ENCODE data around the gene ZW10.
A peak's percentile ranks its signal among the peaks of the same experiment; 100 is the strongest.
"Not testable (repeated sequence)": the region's sequence is repeated elsewhere in the genome, so short reads cannot be mapped to it uniquely, and the experiment has no call there.

The ZW10 gene

DNA sequence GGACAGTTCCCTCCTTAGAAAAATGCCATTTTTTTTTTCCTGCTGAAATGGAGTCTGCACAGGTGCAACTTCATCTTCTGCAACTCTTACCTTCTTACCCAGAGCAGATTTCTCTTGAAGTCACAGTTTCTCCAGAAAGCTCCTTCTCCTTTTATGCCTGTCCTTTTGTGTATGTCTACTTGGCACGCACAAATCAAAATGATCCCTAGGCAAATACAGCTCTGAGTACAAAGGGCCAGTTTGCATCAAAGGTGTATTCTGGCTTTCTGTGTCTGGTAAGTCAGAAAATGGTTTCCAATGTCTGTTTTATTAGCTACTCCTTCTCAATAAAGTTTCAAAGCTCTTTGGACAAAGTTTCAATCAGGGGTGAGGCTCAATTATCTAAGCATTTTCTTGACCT is 8.6 kb upstream of the ZW10 start:
- H3K9me3 ChIP-seq (ENCODE audit: control insufficient read depth, low read length): no peaks in the 10 kb centered on the region
- H3K27me3 ChIP-seq (ENCODE audit: control insufficient read depth, insufficient read depth, low read length): no peaks in the 10 kb centered on the region
- no peak overlapping the region for H3K9ac ChIP-seq (ENCODE audit: low read length)
- no peaks in the 10 kb centered on the region for H3K4me1 ChIP-seq (ENCODE audit: control insufficient read depth, insufficient read depth, low read length)
- no peaks in the 10 kb centered on the region for H3K36me3 ChIP-seq (ENCODE audit: control insufficient read depth, insufficient read depth, low read length)
- H3K4me3 ChIP-seq (ENCODE audit: low read length): no peak overlapping the region

DNA sequence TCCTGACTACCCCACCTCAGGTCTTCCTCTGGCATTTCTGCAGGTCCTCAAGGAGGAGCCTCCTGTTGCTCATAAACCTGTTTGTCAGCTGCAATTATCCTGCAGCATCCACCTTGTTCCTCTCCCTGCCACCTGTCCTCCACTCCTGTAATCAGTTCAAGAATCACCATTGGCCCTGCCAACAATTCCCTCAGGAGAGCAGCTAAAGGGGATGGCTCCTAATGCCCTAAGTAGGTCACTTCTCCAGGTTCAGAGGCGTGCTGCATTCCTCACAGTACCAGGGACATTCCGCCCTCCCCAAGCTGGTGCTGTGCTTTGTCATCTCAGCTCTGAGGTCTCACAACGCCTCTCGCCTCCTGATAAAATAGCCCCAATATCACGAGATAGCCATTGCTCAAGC is 8.2 kb upstream of the ZW10 start:
- H3K4me1 ChIP-seq (ENCODE audit: control insufficient read depth, insufficient read depth, low read length): no peaks in the 10 kb centered on the region
- H3K9me3 ChIP-seq (ENCODE audit: control insufficient read depth, low read length): no peaks in the 10 kb centered on the region
- H3K9ac ChIP-seq (ENCODE audit: low read length): no peak overlapping the region
- H3K36me3 ChIP-seq (ENCODE audit: control insufficient read depth, insufficient read depth, low read length): no peaks in the 10 kb centered on the region
- H3K27me3 ChIP-seq (ENCODE audit: control insufficient read depth, insufficient read depth, low read length): no peaks in the 10 kb centered on the region
- no peak overlapping the region for H3K4me3 ChIP-seq (ENCODE audit: low read length)

DNA sequence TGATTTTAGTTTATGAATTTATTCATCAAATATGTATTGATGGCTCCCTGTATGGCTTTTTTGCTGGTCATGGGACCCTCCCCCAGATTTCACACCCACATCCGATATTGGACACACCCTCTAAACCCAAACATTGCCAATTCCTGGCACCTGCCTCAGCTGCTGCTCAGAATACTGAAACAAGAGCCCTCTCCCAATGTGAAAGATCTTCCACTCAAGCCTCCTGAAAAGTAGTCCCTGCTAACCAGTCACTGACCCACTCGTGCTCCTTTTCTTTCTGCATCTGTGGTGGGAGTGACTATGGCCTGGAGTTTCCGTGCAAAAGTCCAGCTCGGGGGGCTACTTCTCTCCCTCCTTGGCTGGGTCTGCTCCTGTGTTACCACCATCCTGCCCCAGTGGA is 6.0 kb upstream of the ZW10 start, which contains the start of gene CLDN25:
CLDN25 (plus strand) TSS at position 301 of the 400 bp plus-strand sequence; CDS start at position 301, 0 bp downstream.
- H3K9me3 ChIP-seq (ENCODE audit: control insufficient read depth, low read length): no peaks in the 10 kb centered on the region
- no peaks in the 10 kb centered on the region for H3K36me3 ChIP-seq (ENCODE audit: control insufficient read depth, insufficient read depth, low read length)
- no peak within 1 kb of the TSS for H3K4me3 ChIP-seq (ENCODE audit: low read length)
- no peak within 1 kb of the TSS for H3K9ac ChIP-seq (ENCODE audit: low read length)
- no peaks in the 10 kb centered on the region for H3K27me3 ChIP-seq (ENCODE audit: control insufficient read depth, insufficient read depth, low read length)
- no peaks in the 10 kb centered on the region for H3K4me1 ChIP-seq (ENCODE audit: control insufficient read depth, insufficient read depth, low read length)

DNA sequence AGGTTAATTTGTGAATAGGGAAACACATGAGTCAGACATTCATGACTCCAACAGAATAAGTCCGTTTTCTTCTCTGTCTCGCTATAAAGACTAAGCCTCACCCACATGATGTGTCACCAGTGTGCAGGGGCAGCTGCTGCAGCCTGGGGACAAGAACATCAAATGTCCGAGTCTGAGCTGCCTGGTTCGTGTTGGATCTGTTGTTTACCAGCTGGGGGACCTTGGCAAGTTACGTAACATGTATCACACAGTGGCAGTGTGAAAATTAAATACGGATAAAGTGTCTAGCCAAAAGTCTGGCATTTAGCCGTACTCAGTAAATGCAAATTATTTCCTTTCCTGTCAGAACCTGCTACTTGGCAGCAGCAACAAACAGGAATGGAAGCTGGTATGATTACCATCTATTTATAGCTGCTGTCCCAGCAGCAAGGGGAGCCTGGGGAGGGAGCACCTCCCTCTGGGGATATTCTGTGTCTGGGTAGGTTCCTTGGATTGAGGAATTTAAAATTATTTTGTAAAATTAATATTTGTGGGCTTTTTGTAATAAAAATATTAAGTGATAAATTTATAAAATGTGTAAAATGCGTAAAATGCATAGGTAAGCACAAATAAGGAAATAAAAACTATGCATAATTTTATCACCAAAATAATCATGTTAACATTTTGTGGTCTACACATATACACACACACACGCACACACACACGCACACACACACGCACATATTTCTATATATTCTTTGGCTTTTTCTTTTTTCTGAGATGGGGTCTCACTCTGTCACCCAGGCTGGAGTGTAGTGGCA is 4.8 kb upstream of the ZW10 start:
- Histone ChIP-seq H3K4me1 (ENCODE audit: control insufficient read depth, insufficient read depth, low read length) (no peaks in the 10 kb centered on the region), H3K9ac (ENCODE audit: low read length) (peak overlapping the region; percentile 16), H3K4me3 (ENCODE audit: low read length) (no peak overlapping the region), H3K27me3 (ENCODE audit: control insufficient read depth, insufficient read depth, low read length) (no peaks in the 10 kb centered on the region), H3K9me3 (ENCODE audit: control insufficient read depth, low read length) (no peaks in the 10 kb centered on the region), H3K36me3 (ENCODE audit: control insufficient read depth, insufficient read depth, low read length) (no peaks in the 10 kb centered on the region)

DNA sequence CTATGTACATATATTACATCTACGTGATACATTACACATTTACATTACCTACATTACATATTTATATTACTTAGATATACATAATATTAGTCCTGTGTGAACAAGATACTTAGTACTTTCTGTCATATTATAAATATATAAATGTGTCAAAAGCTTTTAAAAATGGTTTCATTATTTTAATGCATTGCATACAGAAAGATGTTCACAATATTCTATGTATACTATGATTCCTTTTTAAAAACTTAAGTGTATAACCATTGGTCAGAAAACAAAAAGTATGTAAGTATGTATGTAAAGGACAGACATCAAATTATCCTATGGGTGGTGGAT is 647 bp upstream of the ZW10 start:
- Histone ChIP-seq H3K36me3 (ENCODE audit: control insufficient read depth, insufficient read depth, low read length) (no peaks in the 10 kb centered on the region), H3K27me3 (ENCODE audit: control insufficient read depth, insufficient read depth, low read length) (no peaks in the 10 kb centered on the region), H3K4me3 (ENCODE audit: low read length) (no peak overlapping the region), H3K9ac (ENCODE audit: low read length) (peak overlapping the region; percentile 95), H3K9me3 (ENCODE audit: control insufficient read depth, low read length) (no peaks in the 10 kb centered on the region), H3K4me1 (ENCODE audit: control insufficient read depth, insufficient read depth, low read length) (peaks cover 5% of the 10 kb centered on the region)

DNA sequence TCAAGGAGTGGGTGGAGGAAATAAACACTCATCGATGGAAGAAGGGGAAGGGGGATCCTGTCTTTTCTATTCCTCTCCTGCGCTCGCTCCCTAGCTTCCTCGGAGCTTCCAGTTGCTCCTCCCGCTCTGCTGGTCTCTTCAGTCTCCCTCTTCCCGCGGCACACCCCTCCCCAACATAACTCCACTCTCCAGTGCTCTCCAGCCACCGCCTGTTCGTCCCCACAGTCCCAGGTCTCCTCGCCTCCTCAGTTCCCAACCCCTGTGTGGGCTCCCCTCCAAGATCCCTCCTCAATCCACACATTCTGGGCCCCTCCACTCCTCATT is 438 bp downstream of the ZW10 start:
- no peaks in the 10 kb centered on the region for H3K36me3 ChIP-seq (ENCODE audit: control insufficient read depth, insufficient read depth, low read length)
- H3K9ac ChIP-seq (ENCODE audit: low read length): peak overlapping the region; percentile 95
- no peaks in the 10 kb centered on the region for H3K9me3 ChIP-seq (ENCODE audit: control insufficient read depth, low read length)
- H3K4me3 ChIP-seq (ENCODE audit: low read length): peak overlapping the region; percentile 92
- peaks cover 5% of the 10 kb centered on the region for H3K4me1 ChIP-seq (ENCODE audit: control insufficient read depth, insufficient read depth, low read length)
- H3K27me3 ChIP-seq (ENCODE audit: control insufficient read depth, insufficient read depth, low read length): no peaks in the 10 kb centered on the region

DNA sequence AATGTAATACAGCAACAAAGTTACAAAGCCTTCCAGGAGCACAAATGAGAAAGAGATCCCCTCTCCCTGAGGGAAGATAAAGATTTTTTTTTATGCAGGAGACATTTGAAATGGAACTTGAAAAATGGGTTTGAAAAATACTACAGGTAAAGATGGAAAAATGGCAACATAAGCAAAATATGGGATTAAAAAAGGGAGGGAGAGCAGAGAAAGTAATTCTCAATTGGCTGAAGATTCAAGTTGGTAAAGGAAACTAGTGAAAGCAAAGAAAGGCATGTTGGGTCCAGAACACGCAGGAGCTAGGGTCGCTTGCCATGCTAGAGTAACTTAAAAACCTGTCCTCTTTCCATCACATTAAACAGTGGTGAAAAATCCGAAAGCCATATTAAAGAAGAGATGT is 1.5 kb downstream of the ZW10 start:
- peaks cover 5% of the 10 kb centered on the region for H3K4me1 ChIP-seq (ENCODE audit: control insufficient read depth, insufficient read depth, low read length)
- no peak overlapping the region for H3K9ac ChIP-seq (ENCODE audit: low read length)
- H3K27me3 ChIP-seq (ENCODE audit: control insufficient read depth, insufficient read depth, low read length): no peaks in the 10 kb centered on the region
- H3K4me3 ChIP-seq (ENCODE audit: low read length): no peak overlapping the region
- H3K9me3 ChIP-seq (ENCODE audit: control insufficient read depth, low read length): no peaks in the 10 kb centered on the region
- H3K36me3 ChIP-seq (ENCODE audit: control insufficient read depth, insufficient read depth, low read length): no peaks in the 10 kb centered on the region

DNA sequence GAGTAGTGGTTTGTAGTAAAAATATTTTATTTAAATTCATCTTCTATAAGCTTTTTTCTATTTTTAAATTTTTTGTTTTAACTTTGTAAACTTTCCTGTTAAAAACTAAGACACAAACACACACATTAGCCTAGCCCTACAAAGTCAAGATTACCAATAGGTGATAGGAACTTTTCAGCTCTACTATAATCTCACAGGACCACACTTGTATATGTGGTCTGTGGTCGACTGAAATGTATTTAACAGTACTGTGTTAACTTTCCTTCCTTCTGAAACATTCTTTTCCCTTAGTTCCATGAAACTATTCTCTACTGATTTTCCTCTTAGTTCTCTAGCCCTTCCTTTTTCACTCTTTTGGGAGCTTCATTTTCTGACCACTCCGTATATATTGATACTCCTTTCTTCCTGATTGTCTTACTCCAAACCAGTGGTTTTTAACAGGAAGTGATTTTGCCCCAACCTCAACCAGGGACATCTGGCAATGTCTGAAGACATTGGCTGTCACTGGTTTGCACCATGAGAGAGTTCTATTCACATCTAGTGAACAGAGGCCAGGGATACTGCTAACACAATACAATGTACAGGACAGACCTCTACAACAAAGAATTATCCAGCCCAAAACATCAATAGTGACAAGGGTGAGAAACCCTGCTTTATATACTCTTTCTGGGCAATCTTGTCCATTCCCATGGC is 8.8 kb downstream of the ZW10 start:
- no peaks in the 10 kb centered on the region for H3K4me1 ChIP-seq (ENCODE audit: control insufficient read depth, insufficient read depth, low read length)
- H3K4me3 ChIP-seq (ENCODE audit: low read length): no peak overlapping the region
- no peak overlapping the region for H3K9ac ChIP-seq (ENCODE audit: low read length)
- no peaks in the 10 kb centered on the region for H3K9me3 ChIP-seq (ENCODE audit: control insufficient read depth, low read length)
- H3K36me3 ChIP-seq (ENCODE audit: control insufficient read depth, insufficient read depth, low read length): peaks cover 2% of the 10 kb centered on the region
- H3K27me3 ChIP-seq (ENCODE audit: control insufficient read depth, insufficient read depth, low read length): no peaks in the 10 kb centered on the region

DNA sequence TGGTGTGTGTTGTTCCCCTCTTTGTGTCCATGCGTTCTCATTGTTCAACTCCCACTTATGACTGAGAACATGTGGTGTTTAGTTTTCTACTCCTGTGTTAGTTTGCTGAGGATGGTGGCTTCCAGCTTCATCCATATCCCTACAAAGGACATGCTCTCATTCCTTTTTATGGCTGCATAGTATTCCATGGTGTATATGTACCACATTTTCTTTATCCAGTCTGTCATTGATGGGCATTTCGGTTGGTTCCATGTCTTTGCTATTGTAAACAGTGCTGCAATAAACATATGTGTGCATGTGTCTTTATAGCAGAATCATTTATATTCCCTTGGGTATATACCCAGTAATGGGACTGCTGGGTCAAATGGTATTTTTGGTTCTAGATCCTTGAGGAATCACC is 10.5 kb downstream of the ZW10 start:
- H3K27me3 ChIP-seq (ENCODE audit: control insufficient read depth, insufficient read depth, low read length); H3K4me1 ChIP-seq (ENCODE audit: control insufficient read depth, insufficient read depth, low read length); H3K36me3 ChIP-seq (ENCODE audit: control insufficient read depth, insufficient read depth, low read length); H3K9ac ChIP-seq (ENCODE audit: low read length); H3K4me3 ChIP-seq (ENCODE audit: low read length); H3K9me3 ChIP-seq (ENCODE audit: control insufficient read depth, low read length): not testable (repeated sequence)

DNA sequence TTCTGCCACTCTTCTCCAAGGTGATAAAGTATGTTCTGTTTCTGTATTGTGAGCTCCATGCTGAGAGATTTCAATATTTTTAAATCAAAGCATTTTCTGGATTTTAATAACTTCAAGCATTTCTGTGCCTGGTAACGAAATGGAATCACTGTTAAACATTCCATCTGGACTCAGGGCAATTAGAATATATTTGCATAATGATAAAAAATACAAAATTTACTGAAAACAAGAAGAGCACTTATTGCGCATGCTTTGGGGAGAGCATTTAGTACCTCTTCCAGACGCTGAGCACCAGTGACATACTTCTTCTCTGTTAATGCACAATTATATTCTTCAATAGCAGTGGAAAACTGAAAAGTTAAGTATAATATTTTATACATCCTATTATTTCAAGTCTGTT is 13.3 kb downstream of the ZW10 start:
- no peak overlapping the region for H3K9ac ChIP-seq (ENCODE audit: low read length)
- peaks cover 3% of the 10 kb centered on the region for H3K36me3 ChIP-seq (ENCODE audit: control insufficient read depth, insufficient read depth, low read length)
- H3K4me1 ChIP-seq (ENCODE audit: control insufficient read depth, insufficient read depth, low read length): no peaks in the 10 kb centered on the region
- no peaks in the 10 kb centered on the region for H3K27me3 ChIP-seq (ENCODE audit: control insufficient read depth, insufficient read depth, low read length)
- H3K9me3 ChIP-seq (ENCODE audit: control insufficient read depth, low read length): no peaks in the 10 kb centered on the region
- no peak overlapping the region for H3K4me3 ChIP-seq (ENCODE audit: low read length)

DNA sequence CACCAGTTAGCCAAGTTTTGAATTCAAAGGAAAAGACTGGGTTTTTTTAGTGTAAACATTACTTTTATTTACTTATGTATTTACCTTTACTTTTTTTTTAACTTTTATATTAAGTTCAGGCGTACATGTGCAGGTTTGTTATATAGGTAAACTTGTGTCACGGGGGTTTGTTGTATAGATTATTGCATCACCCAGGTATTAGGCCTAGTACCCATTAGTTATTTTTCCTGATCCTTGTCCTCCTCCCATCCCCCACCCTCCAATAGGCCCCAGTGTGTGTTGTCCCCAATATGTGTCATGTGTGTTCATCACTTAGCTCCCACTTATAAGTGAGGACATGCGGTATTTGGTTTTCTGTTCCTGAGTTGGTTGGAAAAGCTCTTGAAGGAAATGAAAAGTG is 20.6 kb downstream of the ZW10 start:
- no peaks in the 10 kb centered on the region for H3K4me1 ChIP-seq (ENCODE audit: control insufficient read depth, insufficient read depth, low read length)
- no peaks in the 10 kb centered on the region for H3K36me3 ChIP-seq (ENCODE audit: control insufficient read depth, insufficient read depth, low read length)

DNA sequence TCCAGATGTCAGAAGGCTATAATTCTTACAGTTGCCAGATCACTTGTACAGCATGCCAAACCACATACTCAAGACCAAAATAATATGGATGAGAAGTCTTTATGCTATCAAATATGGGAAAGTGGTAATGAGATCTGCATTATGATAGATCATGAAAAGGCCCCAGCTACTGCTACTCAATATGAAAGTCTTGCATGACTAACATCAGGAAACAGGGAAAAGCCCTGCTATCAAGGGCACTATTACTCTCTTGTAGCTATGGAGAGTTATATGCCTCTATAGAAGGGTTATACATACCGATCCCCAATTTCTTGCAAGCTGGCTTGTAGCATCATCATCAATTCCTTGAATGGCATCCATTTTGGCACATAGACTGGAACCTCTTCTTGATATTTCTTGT is 37.2 kb downstream of the ZW10 start:
- Histone ChIP-seq H3K36me3 (ENCODE audit: control insufficient read depth, insufficient read depth, low read length) (peaks cover 6% of the 10 kb centered on the region), H3K27me3 (ENCODE audit: control insufficient read depth, insufficient read depth, low read length) (no peaks in the 10 kb centered on the region), H3K4me3 (ENCODE audit: low read length) (no peak overlapping the region), H3K4me1 (ENCODE audit: control insufficient read depth, insufficient read depth, low read length) (no peaks in the 10 kb centered on the region), H3K9ac (ENCODE audit: low read length) (no peak overlapping the region), H3K9me3 (ENCODE audit: control insufficient read depth, low read length) (no peaks in the 10 kb centered on the region)

More for the DNA sequence above, 20.6 kb downstream of the ZW10 start:
- Histone ChIP-seq H3K9me3 (ENCODE audit: control insufficient read depth, low read length) (no peaks in the 10 kb centered on the region), H3K27me3 (ENCODE audit: control insufficient read depth, insufficient read depth, low read length) (no peaks in the 10 kb centered on the region), H3K4me3 (ENCODE audit: low read length) (no peak overlapping the region), H3K9ac (ENCODE audit: low read length) (no peak overlapping the region)
